HUES6 (cell line): ENCODE measurements around the gene MYRF.

Experiments used
- H3K27ac ChIP-seq: 2 replicates; pipeline ENCODE4 v1.7.0; 2013; ENCODE audit warnings: low read depth, mild to moderate bottlenecking, low read length, inconsistent platforms
- H3K27me3 ChIP-seq: 2 replicates; pipeline ENCODE4 v1.6.1; 2013; ENCODE audit warnings: low read length; ENCODE audit not compliant: control insufficient read depth, insufficient read depth
- H3K36me3 ChIP-seq: 2 replicates; pipeline ENCODE4 v1.6.1; 2013; ENCODE audit warnings: low read length; ENCODE audit not compliant: control insufficient read depth, insufficient read depth
- H3K4me1 ChIP-seq: 2 replicates; pipeline ENCODE4 v1.6.1; 2013; ENCODE audit warnings: low read length; ENCODE audit not compliant: control insufficient read depth, insufficient read depth
- H3K4me3 ChIP-seq: 2 replicates; pipeline ENCODE4 v1.5.1; 2013; ENCODE audit warnings: low read depth, low read length
- H3K9ac ChIP-seq: one replicate; pipeline ENCODE4 v1.6.1; 2013; ENCODE audit warnings: mild to moderate bottlenecking, low read length
- H3K9me3 ChIP-seq: 2 replicates; pipeline ENCODE4 v1.6.1; 2013; ENCODE audit warnings: low read depth, low read length; ENCODE audit not compliant: control insufficient read depth, insufficient read depth

Gene MYRF

GRCh38 chr11:61743486-61744095 is 8.8 kb upstream of the MYRF start:
- H3K27ac ChIP-seq, result no peak overlapping the region
- no peaks in the 10 kb centered on the region for H3K9me3 ChIP-seq
- H3K9ac ChIP-seq, result no peak overlapping the region
- peaks cover 13% of the 10 kb centered on the region for H3K4me1 ChIP-seq
- H3K4me3 ChIP-seq, result no peak overlapping the region
- H3K27me3 ChIP-seq, result no peaks in the 10 kb centered on the region
- H3K36me3 ChIP-seq, result peaks cover 11% of the 10 kb centered on the region

- Histone ChIP-seq H3K9me3 (no peaks in the 10 kb centered on the region), H3K4me3 (no peak overlapping the region), H3K9ac (no peak overlapping the region)
Observed at GRCh38 chr11:61744181-61744580, 8.3 kb upstream of the MYRF start.

GRCh38 chr11:61744609-61745156 is 7.8 kb upstream of the MYRF start:
- peaks cover 11% of the 10 kb centered on the region for H3K36me3 ChIP-seq
- H3K27me3 ChIP-seq, result no peaks in the 10 kb centered on the region
- H3K4me3 ChIP-seq, result no peak overlapping the region
- H3K9me3 ChIP-seq, result no peaks in the 10 kb centered on the region
- H3K27ac ChIP-seq, result no peak overlapping the region
- peaks cover 24% of the 10 kb centered on the region for H3K4me1 ChIP-seq
- no peak overlapping the region for H3K9ac ChIP-seq

More at GRCh38 chr11:61744181-61744580, 8.3 kb upstream of the MYRF start:
- Histone ChIP-seq H3K36me3 (peaks cover 11% of the 10 kb centered on the region), H3K27ac (no peak overlapping the region), H3K4me1 (peaks cover 19% of the 10 kb centered on the region), H3K27me3 (no peaks in the 10 kb centered on the region)

- H3K9me3 ChIP-seq, result no peaks in the 10 kb centered on the region
Observed at GRCh38 chr11:61745781-61746441, 6.5 kb upstream of the MYRF start.

GRCh38 chr11:61746442-61747191 is 5.8 kb upstream of the MYRF start:
- peaks cover 5% of the 10 kb centered on the region; the same call in 1 of the 2 replicates for H3K27me3 ChIP-seq
- peaks cover 30% of the 10 kb centered on the region for H3K4me1 ChIP-seq
- no peak overlapping the region for H3K27ac ChIP-seq
- no peaks in the 10 kb centered on the region for H3K9me3 ChIP-seq
- H3K36me3 ChIP-seq, result peaks cover 7% of the 10 kb centered on the region
- no peak overlapping the region for H3K4me3 ChIP-seq
- no peak overlapping the region for H3K9ac ChIP-seq

More at GRCh38 chr11:61745781-61746441, 6.5 kb upstream of the MYRF start:
- H3K27me3 ChIP-seq, result peaks cover 1% of the 10 kb centered on the region; the same call in 1 of the 2 replicates
- H3K36me3 ChIP-seq, result peaks cover 11% of the 10 kb centered on the region
- H3K9ac ChIP-seq, result no peak overlapping the region
- no peak overlapping the region for H3K4me3 ChIP-seq
- H3K27ac ChIP-seq, result no peak overlapping the region
- H3K4me1 ChIP-seq, result peaks cover 30% of the 10 kb centered on the region

GRCh38 chr11:61747192-61747966 is 5.1 kb upstream of the MYRF start:
- Histone ChIP-seq H3K4me1 (peaks cover 34% of the 10 kb centered on the region), H3K27me3 (peaks cover 11% of the 10 kb centered on the region), H3K9ac (peak overlapping the region; percentile 46), H3K27ac (no peak overlapping the region), H3K4me3 (no peak overlapping the region), H3K36me3 (peaks cover 1% of the 10 kb centered on the region), H3K9me3 (no peaks in the 10 kb centered on the region)

- Histone ChIP-seq H3K4me1 (peaks cover 35% of the 10 kb centered on the region), H3K27ac (no peak overlapping the region), H3K4me3 (no peak overlapping the region), H3K27me3 (peaks cover 14% of the 10 kb centered on the region), H3K36me3 (no peaks in the 10 kb centered on the region), H3K9ac (no peak overlapping the region), H3K9me3 (no peaks in the 10 kb centered on the region)
Observed at GRCh38 chr11:61747967-61748285, 4.5 kb upstream of the MYRF start.

GRCh38 chr11:61749591-61750217 is 2.7 kb upstream of the MYRF start:
- Histone ChIP-seq H3K27ac (no peak overlapping the region), H3K27me3 (peaks cover 29% of the 10 kb centered on the region), H3K4me1 (peaks cover 50% of the 10 kb centered on the region), H3K4me3 (no peak overlapping the region), H3K9ac (no peak overlapping the region), H3K36me3 (no peaks in the 10 kb centered on the region), H3K9me3 (no peaks in the 10 kb centered on the region)

GRCh38 chr11:61750631-61751273 is 1.7 kb upstream of the MYRF start:
- Histone ChIP-seq H3K27ac (no peak overlapping the region), H3K4me3 (no peak overlapping the region), H3K9me3 (no peaks in the 10 kb centered on the region), H3K36me3 (no peaks in the 10 kb centered on the region), H3K27me3 (peaks cover 29% of the 10 kb centered on the region), H3K4me1 (peaks cover 60% of the 10 kb centered on the region), H3K9ac (no peak overlapping the region)

GRCh38 chr11:61751384-61751783 is 1.1 kb upstream of the MYRF start:
- H3K27ac ChIP-seq, result no peak overlapping the region
- H3K27me3 ChIP-seq, result peaks cover 29% of the 10 kb centered on the region
- no peaks in the 10 kb centered on the region for H3K9me3 ChIP-seq
- no peak overlapping the region for H3K9ac ChIP-seq
- no peaks in the 10 kb centered on the region for H3K36me3 ChIP-seq
- H3K4me3 ChIP-seq, result no peak overlapping the region
- H3K4me1 ChIP-seq, result peaks cover 66% of the 10 kb centered on the region
